GM21515 (cell line): ENCODE measurements around the gene PEDS1.
"Not testable (repeated sequence)": the region's sequence is repeated elsewhere in the genome, so short reads cannot be mapped to it uniquely, and the experiment has no call there.

Experiments used
- ATAC-seq: cut with Tn5 transposase; IDR thresholded peaks from one replicate; pipeline ENCODE4 v1.9.1; 2021; ENCODE audit not compliant: unreplicated experiment

PEDS1 gene

DNA sequence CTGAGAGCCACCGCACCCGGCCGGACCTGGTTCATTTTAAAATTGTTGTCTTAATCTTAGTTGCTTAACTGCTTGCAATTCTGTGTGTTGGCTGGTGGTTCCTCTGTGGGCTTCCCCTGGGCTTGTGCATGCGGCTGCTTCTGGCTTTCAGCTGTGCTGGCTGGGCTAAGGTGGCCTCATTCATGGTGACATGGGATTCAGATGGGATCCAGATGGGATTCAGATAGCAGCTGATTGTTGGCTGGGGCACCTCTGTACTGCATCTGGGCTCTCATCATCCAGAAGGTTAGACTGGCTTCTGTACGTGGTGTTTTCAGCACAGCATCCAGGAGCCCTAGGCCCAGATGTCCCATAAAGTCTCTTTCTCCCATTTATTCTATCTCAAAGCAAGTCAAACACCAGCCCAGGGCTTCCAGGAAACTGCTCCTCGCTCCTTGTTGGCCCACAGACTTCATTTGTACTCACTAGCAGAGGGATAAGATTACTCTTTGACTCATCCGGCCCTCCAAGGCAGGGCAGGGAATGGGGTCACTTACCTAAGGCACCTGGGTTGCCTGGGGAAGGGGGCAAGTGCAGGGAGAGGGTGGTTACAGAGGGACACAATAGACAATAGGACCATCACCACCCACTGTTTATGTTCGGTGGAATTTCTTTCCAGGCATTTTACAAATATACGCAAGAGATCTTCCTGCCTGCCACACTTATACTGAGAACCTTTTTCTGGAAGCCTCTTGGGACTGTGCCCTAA is 10.2 kb upstream of the PEDS1 start:
- ATAC-seq, result no peak

DNA sequence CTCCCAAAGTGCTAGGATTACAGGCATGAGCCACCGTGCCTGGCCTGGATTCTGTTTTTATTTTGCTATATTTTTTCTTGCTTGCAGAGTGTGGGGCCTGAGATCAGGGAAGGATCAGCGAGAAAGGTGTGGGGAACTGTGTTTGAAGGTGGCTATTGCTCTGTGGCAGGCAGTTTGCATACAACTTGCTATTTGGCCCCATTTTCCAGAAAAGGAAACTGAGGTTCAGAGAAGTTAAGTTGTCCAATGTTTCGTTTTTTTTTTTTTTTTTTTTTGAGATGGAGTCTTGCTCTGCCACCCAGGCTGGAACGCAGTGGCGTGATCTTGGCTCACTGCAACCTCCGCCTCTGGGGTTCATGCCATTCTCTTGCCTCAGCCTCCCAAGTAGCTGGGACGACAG is 8.0 kb upstream of the PEDS1 start:
- not testable (repeated sequence) for ATAC-seq

DNA sequence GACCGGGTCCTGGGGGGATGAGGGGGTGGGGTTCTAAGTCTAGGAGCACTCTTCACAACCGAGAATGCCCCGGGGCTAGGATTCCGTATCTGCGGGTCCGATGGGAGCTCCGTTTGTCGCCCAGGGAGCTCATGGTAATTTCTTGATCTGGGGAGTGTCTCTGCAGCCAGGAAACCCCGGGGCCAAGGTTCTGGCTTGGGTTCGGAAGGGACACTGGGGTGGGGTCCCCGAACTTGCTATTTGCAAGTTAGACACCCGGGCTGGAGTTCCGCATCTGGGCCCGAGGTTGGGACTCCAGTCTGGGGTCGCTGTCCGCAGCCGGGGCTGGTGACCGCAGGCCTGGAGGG is 397 bp downstream of the PEDS1 start:
- ATAC-seq, result no peak

DNA sequence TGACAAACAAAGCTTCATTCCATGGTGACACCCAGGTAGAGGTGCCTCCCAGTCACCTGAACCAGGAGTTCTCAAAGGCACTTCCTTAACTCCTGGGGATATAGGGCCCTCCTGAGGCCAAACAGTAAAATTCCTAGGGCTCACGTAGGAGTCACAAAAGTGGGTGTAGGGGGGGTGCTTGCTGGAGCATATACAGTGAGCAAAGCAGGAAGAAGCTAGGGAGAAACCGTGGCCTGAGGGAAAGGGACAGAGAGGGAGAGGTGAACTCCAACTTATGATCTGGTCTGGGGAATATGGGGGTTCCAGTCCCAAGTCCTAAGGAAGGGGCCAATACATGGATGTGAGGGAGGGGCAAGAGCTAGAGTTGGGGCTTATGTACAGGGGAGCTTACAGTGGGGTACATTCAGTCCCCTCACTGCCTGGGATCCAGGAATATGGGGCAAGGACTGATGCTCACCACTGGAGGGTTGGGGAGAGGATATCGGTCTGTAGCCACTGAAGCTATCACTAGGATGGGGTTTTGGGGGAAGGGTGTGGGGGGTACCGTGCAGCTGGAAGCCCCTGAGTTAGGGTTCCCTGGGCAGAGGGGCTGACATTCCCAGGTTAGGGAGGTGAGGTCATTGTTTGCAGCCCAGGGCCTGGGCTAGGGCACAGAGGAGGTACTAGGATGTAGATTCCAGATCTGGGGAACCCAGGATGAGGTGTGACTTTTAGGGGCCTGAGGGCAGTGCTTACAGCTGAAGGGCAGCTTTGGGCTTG is 950 bp downstream of the PEDS1 start:
- ATAC-seq, result no peak

DNA sequence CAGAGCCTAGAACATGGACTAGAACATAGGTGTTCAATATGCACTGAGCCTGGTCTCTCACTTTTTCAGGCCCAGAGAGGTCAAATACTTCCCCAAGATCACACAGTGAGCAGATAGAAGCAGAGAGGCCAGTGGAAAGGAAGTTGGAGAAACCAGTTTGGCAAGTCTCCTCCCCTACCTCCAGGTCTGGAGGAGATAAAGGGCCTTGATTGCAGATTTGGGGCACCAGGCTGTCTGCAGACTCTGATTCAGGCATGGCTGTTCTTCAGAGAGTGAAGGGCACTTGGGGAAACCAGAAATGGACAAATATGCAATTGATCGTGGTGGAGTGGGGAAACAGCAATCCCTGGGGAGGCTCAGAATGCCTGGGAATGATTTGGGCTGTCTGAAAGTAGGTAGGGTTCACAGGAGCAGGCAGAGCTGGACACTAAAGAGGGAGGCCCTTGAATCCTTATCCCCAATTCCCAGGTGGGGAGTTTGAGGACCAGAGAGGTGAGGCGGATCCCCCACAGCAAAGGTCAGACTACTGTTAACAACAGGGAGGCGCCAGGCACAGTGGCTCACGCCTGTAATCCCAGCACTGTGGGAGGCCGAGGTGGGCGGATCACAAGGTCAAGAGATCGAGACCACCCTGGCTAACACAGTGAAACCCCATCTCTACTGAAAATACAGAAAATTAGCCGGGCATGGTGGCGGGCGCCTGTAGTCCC is 2.3 kb downstream of the PEDS1 start:
- ATAC-seq, result no peak

DNA sequence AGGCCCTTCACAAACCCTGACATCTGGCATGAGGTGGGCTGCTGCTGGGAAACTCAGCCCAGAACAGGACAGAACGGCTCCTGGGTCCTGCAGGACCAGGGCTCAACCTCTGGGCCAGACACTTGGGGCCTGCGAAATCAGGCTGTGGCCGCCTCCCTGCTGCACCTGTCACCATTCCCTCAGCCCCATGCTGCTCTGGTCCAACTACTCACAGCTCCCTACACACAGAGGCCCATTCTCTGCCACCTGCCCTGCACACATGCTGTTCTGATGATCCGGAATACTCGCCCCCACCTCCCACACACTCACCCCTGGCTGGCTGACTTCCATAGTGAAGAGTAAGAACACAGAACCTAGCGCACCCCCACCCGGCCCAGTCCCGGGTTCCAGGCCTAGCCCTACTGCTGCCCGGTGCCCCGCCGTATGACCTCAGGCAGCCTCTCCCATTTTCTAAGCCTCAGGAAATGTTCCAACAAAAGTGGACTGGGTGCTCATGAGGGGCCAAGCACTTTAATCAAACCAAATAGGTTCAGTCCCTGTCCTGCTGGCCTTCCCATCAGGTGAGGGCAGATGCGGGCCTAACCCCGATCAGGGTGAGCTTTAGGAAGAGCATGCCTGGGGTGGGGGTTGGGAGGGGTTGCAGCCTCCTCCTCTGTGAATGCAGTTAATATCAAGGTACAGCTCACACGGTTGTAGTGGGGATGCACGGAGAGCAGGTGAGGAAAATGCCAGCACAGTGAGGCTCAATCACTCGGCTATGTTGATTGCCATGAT is 3.9 kb downstream of the PEDS1 start:
- no peak for ATAC-seq

DNA sequence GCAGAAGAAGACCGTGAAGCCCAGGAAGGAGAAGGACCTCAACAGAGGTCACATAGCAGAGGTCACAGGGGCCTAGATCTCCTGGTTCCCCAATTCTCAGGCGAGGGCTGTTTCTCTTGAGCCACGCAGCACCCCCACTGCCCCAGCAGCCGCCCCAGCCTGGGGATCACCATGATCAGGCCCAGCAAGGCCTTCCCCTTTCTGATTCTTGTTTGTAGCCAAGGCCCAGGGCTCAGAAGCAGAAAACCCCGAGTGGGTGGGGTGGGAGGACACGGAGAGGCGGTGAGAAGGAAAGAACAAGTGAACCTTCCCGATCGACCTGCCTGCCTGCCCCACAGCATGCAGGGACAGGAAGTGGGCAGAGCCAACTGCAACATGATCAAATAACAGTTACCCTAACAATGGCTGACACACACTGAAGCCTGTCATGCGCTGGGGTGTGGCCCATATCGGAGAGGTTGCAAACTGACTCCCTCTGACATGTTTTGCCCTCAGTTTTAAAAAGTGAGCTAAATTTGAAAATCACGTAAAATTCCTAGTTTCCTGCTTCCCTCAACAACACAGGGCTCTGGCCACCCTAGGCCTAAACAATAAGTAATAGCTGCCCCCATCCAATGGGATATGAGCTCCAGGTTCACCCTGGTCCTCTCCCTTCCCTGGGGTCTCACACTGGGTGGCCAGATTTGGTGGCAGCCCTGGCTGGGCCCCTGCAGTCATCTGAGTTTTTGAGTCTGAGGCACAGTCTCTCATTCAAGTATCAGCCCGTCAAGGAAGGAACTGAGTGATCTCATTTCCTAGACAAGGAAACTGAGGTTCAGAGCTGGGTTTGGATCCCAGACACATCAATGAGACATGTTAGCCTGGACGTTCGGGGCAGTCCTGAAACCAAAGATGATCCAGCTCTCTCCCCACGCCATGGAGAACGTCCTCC is 6.5 kb downstream of the PEDS1 start:
- ATAC-seq, result peak; percentile 57

DNA sequence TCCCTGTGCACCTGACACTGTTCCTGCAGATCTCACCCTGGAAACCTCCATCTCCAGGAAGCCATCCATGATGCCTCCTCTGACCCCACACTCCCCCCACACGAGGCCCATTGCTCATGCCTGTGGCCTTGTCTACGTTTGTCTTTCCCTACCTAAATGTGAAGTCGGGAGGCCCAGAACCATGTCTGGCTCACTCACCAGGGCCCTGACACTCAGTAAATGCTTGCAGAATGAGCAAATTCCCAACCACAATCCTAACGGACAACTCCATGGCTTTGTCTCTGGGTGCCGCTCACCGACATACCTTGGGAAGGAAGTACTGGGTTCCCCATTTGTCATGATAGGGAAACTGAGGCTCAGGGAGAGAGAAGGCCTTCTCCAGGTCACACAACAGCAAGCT is 7.3 kb downstream of the PEDS1 start:
- ATAC-seq, result no peak

DNA sequence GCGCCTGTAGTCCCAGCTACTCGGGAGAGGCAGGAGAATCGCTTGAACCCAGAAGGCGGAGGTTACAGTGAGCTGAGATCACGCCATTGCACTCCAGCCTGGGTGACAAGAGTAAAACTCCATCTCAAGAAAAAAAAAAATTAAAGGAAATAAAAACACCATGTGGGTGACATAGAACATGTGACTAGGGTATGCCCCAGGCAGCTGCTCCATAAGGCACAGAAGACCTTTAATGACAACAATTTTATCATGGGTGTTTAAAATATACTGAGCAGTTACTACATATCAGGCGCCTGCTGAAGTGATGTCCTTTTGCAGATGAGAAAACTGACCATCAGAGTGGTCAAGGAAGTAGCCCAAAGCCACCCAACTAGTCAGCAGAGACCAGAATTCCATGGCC is 8.0 kb downstream of the PEDS1 start:
- no peak for ATAC-seq

DNA sequence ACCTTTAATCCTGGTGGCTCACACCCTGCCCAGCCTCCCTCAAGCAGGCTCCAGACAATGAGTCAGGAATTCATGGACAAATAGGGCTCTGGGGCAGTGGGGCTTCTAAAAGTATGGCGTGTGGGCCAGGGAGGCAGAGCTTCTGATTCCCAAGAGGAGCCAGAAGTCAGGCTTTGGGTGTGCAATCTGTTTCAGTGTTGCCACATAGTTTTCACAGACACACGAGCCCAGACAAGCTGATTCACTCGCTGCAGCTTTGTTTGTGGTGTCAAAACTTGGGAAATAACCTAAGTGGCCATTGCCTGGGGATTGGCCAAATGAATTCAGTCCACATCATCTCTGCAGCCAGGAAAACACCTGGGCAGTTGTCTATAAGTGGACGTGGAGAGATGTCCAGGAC is 9.2 kb downstream of the PEDS1 start:
- no peak for ATAC-seq

DNA sequence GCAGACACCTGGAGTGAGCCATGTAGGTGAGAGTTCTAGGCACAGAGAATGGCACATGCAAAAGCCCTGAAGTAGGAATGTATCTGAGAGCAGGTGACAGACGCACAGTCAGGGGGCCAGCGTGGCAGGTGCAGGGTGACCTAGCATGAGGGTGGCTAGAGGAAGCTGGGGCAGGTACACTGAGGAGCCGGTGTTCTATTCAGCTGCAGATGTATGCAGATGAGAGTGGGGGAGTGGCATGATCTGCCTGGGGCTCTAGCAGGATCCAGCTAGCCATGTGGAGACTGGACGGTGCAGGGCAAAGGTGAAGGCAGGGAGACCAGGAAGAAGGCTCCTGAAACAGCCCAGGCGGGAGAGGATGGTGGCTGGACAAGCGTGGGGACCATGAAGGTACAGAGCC is 10.7 kb downstream of the PEDS1 start:
- no peak for ATAC-seq

DNA sequence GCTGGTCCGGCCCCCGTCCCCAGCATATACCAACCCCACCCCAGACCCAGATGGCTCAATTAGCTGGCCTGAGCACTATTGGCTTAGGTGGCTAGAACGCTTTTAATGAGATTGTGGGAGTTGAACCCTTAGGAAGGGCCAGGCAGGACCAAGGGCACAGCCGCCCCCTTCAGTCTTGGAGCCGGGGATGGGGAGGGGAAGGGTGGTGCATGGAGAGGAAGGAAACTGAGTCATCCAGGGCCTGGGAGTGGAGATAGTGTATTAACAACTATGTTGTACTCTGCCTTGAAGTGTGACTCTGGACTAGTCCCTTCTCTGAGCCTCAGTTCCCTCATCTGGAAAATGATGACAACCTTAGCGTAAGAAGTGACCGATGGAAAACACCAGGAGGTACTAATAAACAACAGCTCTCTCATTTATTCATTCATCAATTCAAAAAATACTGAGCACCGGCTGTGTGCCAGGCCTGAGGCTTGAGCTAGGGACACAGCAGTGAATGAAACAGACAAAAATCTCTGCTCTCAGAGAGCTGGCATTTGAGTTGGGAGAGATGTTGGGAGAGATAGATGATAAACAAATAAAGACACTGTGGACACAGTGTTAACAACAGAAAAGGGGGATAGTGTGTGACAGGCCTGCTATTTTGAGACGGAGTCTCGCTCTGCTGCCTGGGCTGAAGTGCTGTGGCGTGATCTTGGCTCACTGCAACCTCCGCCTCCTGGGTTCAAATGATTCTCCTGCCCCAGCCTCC is 11.5 kb downstream of the PEDS1 start:
- no peak for ATAC-seq

DNA sequence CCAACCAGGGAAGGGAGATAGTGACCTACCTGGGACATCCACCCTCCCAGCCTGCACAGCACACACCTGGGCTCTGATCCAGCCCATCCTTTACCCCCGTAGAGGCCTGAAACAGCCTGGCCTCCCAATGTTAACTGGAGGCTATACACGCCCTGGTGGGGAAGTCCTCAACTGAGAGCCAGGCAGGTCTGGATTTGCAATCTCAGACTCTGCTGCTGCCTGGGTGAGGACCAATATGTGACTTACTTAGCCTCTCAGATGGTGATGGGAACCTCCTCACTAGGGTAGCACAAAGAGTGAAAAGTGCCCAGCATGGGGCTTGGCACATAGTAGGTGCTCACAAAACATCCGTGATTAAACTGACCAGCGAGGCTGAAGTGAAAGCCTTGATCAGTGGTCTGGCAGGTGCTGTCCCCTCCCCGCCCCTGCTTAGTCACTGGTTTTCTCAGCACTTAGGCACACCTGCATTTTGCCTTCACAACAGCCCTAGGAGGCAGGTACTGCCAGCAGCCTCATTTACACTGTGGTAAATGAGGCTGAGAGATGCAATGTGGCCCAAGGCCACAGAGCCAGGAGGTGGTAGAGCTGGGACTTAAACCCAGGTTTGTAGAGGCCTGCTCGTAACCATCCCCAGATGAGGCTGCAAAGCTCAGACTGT is 12.4 kb downstream of the PEDS1 start:
- ATAC-seq, result no peak

DNA sequence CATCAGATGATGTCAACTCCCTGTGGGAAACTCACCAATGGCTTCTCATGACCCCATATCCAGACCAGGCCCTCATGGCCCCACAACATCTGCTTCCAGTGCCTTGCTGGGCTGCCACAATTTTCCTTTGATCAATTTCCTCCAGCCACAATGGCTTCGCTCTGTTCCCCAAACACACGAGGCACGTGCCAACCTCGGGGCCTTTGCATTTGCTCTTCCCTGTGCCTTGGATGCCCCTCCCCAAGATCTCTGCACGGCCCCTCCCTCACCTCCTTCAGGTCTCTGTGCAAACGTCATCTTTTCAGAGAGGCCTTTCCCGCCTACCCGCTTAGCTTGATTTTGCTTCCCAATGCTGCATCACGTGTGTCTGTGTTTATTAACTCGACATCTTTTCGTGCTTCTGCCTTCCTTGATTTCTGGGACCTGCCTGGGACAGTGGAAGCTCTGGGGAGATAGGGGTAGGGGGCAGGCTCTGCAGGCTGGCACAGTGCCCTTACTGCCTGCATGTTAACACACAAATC is 13.1 kb downstream of the PEDS1 start:
- no peak for ATAC-seq

DNA sequence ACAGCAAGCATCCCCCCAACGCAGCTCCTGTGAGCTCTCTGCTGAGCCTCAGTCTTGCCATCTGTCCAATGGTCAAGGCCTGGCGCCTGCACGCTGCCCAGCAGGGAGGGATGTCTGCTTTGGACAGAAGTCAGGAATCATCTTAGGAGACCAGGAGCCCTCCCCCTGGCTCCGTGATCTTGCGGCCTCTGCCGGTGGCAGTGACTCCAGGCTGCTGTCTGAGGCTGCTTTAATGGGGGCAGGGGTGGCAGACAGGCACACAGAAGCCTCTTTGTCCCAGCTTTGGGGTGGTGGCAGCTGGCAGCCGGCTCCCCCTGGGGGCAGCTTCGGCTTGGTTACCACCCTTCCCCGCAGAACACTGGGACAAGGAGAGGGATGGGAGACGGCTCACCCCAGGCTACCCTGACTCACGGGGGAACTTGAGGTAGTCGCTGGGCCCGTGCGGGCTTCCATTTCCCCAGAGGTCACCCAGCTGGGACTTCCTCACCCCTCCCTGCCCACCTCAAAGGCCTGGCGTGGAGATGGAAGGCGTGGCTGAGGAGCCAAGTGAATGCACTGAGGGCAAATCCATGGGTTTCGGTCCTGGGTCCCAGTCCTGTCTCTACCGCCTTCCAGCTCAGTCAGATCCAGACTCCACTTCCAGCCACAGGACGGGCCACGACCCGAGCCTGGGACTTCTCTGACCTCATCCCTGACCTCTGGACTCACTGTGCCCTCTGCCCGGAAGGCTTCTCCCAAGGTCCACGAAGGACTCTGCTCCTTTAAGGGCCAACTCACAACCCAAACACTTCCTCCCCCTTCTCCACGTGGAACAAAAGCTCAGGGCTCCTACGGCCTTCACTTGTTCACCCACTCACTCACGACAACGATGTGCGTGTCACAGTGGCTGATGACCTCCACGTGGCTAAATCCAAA is 14.8 kb downstream of the PEDS1 start:
- no peak for ATAC-seq

DNA sequence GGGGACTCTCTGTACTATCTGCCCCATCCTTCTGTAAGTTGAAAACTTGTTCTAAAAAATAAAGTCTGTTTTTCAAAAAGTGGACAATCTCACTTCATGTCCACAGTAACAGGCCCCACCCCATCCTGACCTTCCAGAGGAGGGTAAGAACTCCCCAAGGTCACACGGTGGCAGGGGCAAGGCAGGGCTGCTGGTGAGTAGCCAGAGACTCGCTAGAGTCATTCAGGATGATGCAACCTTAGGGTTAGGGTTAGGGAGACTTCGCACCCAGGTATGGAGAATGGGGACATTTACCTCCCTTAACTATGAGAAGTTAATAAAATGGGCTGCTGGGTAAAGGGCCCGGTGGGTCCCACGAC is 15.4 kb downstream of the PEDS1 start:
- no peak for ATAC-seq

DNA sequence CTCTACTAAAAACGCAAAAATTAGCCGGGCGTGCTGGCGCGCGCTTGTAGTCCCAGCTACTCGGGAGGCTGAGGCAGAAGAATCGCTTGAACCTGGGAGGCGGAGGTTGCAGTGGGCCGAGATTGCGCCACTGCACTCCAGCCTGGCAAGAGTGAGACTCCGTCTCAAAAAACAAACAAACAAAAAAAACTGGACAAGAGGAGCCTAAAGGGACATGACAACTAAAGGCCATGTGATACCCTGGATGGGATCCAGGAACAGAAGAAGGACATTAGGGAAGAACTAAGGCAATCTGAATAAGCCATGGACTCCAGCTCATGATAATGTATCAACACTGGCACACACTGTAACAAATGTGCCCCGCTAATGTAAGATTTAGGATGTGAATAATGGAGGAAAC is 15.8 kb downstream of the PEDS1 start:
- ATAC-seq, result not testable (repeated sequence)
